Measurements from ENCODE around the gene MYO5A.

MYO5A gene

DNA sequence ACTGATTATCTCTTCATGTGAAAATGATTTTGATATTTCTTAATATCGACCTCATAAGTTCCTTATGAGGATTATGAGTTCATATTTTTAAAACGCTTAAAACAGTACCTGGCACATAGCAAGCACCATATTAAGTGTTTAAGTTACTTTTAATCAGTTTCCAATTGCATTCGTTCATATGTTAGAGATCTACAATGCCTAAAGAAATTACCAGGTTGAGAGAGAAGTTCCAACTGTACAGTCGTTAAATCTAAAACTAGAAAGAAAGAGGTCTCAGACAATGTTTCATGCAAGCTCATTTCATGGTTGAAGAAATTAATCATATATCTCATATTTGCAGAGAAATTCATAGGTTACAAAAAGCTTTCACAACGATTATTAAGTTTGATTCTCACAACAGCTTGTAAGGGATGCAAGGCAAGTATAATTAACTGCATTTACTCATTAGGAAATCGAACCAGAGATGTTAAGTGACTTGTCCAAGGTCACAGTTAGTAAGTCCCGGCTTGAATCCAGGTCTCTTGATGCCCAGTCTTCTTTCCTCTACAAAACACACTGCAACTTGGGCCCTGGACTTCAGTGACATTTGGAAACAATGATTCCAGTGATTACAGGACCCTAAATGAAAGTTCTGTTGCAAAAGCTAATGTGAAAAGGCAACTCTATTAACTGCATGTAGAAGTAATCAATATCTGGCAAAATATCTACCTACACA lies 1.3 kb downstream of the MYO5A start (continued):
- TF ChIP-seq, protein P1, sequence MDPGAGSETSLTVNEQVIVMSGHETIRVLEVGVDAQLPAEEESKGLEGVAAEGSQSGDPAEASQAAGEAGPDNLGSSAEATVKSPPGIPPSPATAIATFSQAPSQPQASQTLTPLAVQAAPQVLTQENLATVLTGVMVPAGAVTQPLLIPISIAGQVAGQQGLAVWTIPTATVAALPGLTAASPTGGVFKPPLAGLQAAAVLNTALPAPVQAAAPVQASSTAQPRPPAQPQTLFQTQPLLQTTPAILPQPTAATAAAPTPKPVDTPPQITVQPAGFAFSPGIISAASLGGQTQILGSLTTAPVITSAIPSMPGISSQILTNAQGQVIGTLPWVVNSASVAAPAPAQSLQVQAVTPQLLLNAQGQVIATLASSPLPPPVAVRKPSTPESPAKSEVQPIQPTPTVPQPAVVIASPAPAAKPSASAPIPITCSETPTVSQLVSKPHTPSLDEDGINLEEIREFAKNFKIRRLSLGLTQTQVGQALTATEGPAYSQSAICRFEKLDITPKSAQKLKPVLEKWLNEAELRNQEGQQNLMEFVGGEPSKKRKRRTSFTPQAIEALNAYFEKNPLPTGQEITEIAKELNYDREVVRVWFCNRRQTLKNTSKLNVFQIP (CRISPR knock-in tag; IDR thresholded peaks at IDR 0.05; ENCODE audit: borderline replicate concordance, low read depth): no peak
- no peak for TF ChIP-seq ARNTL (CRISPR knock-in tag; IDR thresholded peaks at IDR 0.05; ENCODE audit: borderline replicate concordance, low read depth)

DNA sequence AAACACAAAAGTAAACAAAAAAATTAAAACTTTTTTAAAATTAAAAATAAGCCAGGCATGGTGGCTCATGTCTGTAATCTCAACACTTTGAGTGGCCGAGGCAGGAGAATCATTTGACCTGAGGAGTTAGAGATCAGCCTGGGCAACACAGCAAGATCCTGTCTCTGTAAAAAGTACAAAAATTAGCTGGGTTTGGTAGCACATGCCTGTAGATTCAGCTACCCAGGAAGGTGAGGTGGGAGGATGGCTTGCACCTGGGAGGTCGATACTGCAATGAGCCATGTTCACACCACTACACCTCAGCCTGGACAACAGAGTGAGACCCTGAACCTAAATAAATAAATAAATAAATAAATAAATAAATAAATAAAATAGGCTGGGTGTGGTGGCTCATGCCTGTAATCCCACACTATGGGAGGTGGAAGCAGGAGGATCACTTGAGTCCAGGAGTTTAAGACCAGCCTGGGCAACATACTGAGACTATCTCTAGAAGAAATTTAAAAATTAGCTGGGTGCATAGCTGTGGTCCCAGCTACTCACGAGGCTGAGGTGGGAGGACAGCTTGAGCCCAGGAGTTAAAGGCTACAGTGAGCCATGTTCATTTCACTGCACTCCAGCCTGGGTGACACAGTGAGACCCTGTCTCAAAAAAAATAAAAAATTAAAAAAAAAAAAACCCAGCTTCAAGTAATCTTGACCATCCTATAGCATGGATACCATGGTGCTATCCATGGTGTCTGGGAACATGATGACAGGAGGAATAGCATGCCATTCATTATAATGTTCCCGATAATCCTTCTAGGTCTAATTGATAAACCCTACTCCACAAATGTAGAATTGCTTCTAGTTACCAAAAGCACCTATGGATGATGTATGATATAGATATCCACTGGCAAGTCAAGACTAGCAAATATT lies 4.2 kb downstream of the MYO5A start:
- ATAC-seq: no peak
- TF ChIP-seq GLIS3 (CRISPR knock-in tag; IDR thresholded peaks at IDR 0.05) (no peak), ISL1 (CRISPR knock-in tag; IDR thresholded peaks at IDR 0.05) (no peak), TOX (CRISPR knock-in tag; IDR thresholded peaks at IDR 0.05; ENCODE audit: borderline replicate concordance) (no peak), BACH2 (CRISPR knock-in tag; IDR thresholded peaks at IDR 0.05; ENCODE audit: borderline replicate concordance) (no peak), CSDC2 (CRISPR knock-in tag; IDR thresholded peaks at IDR 0.05) (no peak), ZC3H10 (CRISPR knock-in tag; IDR thresholded peaks at IDR 0.05) (no peak), ARNTL (CRISPR knock-in tag; IDR thresholded peaks at IDR 0.05; ENCODE audit: borderline replicate concordance, low read depth) (no peak), PPARA (CRISPR knock-in tag; IDR thresholded peaks at IDR 0.05; ENCODE audit: borderline replicate concordance) (no peak)
- TF ChIP-seq, protein P2, sequence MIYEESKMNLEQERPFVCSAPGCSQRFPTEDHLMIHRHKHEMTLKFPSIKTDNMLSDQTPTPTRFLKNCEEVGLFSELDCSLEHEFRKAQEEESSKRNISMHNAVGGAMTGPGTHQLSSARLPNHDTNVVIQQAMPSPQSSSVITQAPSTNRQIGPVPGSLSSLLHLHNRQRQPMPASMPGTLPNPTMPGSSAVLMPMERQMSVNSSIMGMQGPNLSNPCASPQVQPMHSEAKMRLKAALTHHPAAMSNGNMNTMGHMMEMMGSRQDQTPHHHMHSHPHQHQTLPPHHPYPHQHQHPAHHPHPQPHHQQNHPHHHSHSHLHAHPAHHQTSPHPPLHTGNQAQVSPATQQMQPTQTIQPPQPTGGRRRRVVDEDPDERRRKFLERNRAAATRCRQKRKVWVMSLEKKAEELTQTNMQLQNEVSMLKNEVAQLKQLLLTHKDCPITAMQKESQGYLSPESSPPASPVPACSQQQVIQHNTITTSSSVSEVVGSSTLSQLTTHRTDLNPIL (CRISPR knock-in tag; IDR thresholded peaks at IDR 0.05; ENCODE audit: low read depth): no peak

DNA sequence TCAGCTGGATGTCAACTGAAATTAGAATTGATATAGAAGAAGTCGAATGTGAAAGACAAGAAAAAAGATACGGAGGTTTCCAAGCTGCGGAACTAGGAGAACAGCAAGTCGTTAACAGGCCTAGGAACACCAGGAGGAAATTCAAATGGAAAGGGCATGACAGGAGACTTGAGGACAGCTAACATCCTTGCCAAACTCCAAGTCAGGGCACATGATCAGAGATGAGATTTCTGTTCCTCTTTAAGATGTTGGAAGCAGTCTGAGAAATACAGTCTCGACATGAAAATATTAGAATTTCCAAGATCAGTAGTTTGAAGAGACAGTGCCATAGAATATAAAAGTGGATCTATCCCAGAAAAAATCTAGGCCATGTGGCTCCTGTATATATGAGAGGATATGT lies 5.0 kb downstream of the MYO5A start:
- TF ChIP-seq PPARA (CRISPR knock-in tag; IDR thresholded peaks at IDR 0.05; ENCODE audit: borderline replicate concordance) (no peak), TOX (CRISPR knock-in tag; IDR thresholded peaks at IDR 0.05; ENCODE audit: borderline replicate concordance) (no peak), CSDC2 (CRISPR knock-in tag; IDR thresholded peaks at IDR 0.05) (no peak), OSR1 (CRISPR knock-in tag; IDR thresholded peaks at IDR 0.05) (no peak), SNAI2 (CRISPR knock-in tag; IDR thresholded peaks at IDR 0.05) (no peak), ZFP3 (CRISPR knock-in tag; IDR thresholded peaks at IDR 0.05) (no peak), ESRRG (CRISPR knock-in tag; IDR thresholded peaks at IDR 0.05) (no peak), RARB (CRISPR knock-in tag; IDR thresholded peaks at IDR 0.05) (no peak), ZNF70 (CRISPR knock-in tag; IDR thresholded peaks at IDR 0.05) (no peak), ZNF565 (CRISPR knock-in tag; conservative IDR thresholded peaks at IDR 0.05; ENCODE audit: low read depth) (no peak), ISL1 (CRISPR knock-in tag; IDR thresholded peaks at IDR 0.05) (no peak), GLIS3 (CRISPR knock-in tag; IDR thresholded peaks at IDR 0.05) (no peak), ARNTL (CRISPR knock-in tag; IDR thresholded peaks at IDR 0.05; ENCODE audit: borderline replicate concordance, low read depth) (no peak), ZFP30 (CRISPR knock-in tag; IDR thresholded peaks at IDR 0.05) (no peak), ZNF8 (CRISPR knock-in tag; IDR thresholded peaks at IDR 0.05) (no peak), TCF4 (CRISPR knock-in tag; IDR thresholded peaks at IDR 0.05; ENCODE audit: borderline replicate concordance) (no peak)
- TF ChIP-seq, protein P3, sequence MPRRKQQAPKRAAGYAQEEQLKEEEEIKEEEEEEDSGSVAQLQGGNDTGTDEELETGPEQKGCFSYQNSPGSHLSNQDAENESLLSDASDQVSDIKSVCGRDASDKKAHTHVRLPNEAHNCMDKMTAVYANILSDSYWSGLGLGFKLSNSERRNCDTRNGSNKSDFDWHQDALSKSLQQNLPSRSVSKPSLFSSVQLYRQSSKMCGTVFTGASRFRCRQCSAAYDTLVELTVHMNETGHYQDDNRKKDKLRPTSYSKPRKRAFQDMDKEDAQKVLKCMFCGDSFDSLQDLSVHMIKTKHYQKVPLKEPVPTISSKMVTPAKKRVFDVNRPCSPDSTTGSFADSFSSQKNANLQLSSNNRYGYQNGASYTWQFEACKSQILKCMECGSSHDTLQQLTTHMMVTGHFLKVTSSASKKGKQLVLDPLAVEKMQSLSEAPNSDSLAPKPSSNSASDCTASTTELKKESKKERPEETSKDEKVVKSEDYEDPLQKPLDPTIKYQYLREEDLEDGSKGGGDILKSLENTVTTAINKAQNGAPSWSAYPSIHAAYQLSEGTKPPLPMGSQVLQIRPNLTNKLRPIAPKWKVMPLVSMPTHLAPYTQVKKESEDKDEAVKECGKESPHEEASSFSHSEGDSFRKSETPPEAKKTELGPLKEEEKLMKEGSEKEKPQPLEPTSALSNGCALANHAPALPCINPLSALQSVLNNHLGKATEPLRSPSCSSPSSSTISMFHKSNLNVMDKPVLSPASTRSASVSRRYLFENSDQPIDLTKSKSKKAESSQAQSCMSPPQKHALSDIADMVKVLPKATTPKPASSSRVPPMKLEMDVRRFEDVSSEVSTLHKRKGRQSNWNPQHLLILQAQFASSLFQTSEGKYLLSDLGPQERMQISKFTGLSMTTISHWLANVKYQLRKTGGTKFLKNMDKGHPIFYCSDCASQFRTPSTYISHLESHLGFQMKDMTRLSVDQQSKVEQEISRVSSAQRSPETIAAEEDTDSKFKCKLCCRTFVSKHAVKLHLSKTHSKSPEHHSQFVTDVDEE (CRISPR knock-in tag; IDR thresholded peaks at IDR 0.05): no peak
- TF ChIP-seq, protein P4, sequence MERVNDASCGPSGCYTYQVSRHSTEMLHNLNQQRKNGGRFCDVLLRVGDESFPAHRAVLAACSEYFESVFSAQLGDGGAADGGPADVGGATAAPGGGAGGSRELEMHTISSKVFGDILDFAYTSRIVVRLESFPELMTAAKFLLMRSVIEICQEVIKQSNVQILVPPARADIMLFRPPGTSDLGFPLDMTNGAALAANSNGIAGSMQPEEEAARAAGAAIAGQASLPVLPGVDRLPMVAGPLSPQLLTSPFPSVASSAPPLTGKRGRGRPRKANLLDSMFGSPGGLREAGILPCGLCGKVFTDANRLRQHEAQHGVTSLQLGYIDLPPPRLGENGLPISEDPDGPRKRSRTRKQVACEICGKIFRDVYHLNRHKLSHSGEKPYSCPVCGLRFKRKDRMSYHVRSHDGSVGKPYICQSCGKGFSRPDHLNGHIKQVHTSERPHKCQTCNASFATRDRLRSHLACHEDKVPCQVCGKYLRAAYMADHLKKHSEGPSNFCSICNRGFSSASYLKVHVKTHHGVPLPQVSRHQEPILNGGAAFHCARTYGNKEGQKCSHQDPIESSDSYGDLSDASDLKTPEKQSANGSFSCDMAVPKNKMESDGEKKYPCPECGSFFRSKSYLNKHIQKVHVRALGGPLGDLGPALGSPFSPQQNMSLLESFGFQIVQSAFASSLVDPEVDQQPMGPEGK (CRISPR knock-in tag; IDR thresholded peaks at IDR 0.05; ENCODE audit: borderline replicate concordance): no peak
- ATAC-seq: no peak
